Loucy (cell line): Measurements from ENCODE around the gene ZFHX2.
A peak's percentile ranks its signal among the peaks of the same experiment; 100 is the strongest.

Experiments used
- H2AFZ ChIP-seq: fragments of 200-600 bp; sonication (generic); 2 replicates; pipeline ENCODE4 v1.6.0; 2016; ENCODE audit warnings: antibody characterized with exemption, mild to moderate bottlenecking, low read length, moderate library complexity
- H3F3A ChIP-seq: fragments of 200-600 bp; 2 replicates; pipeline ENCODE4 v1.6.0; 2016; ENCODE audit warnings: antibody characterized with exemption, low read depth, mild to moderate bottlenecking
- H3K27me3 ChIP-seq: fragments of 200-600 bp; sonication (generic); 2 replicates; pipeline ENCODE4 v1.6.1; 2014; ENCODE audit warnings: low read length, mild to moderate bottlenecking; ENCODE audit not compliant: insufficient read depth, poor library complexity, severe bottlenecking
- H3K36me3 ChIP-seq: fragments of 200-600 bp; sonication (generic); 2 replicates; pipeline ENCODE4 v1.6.1; 2016; ENCODE audit warnings: low read length; ENCODE audit not compliant: insufficient read depth
- H3K4me1 ChIP-seq: fragments of 200-600 bp; sonication (generic); 2 replicates; pipeline ENCODE4 v1.5.1; 2014; ENCODE audit warnings: low read length, mild to moderate bottlenecking; ENCODE audit not compliant: insufficient read depth, poor library complexity, severe bottlenecking
- H3K4me2 ChIP-seq: fragments of 200-600 bp; sonication (generic); 2 replicates; pipeline ENCODE4 v1.6.0; 2014; ENCODE audit warnings: antibody characterized with exemption, low read length, low read depth, mild to moderate bottlenecking; ENCODE audit not compliant: poor library complexity, severe bottlenecking
- H3K4me3 ChIP-seq: fragments of 200-600 bp; sonication (generic); 2 replicates; pipeline ENCODE4 v1.5.1; 2014; ENCODE audit warnings: low read length, mild to moderate bottlenecking, mixed read lengths; ENCODE audit not compliant: poor library complexity, severe bottlenecking
- H3K79me2 ChIP-seq: fragments of 200-600 bp; sonication (generic); 2 replicates; pipeline ENCODE4 v1.6.1; 2014; ENCODE audit warnings: low read length; ENCODE audit not compliant: insufficient read depth
- H3K9ac ChIP-seq: fragments of 200-600 bp; sonication (generic); 2 replicates; pipeline ENCODE4 v1.6.0; 2014; ENCODE audit warnings: mild to moderate bottlenecking, low read depth, low read length, moderate library complexity; ENCODE audit not compliant: poor library complexity, severe bottlenecking
- H3K9me2 ChIP-seq: fragments of 200-600 bp; sonication (generic); replicated peaks from 2 replicates; pipeline ENCODE4 v1.6.1; 2016; ENCODE audit warnings: low read depth, low read length, mixed read lengths
- H3K9me3 ChIP-seq: fragments of 200-600 bp; sonication (generic); 2 replicates; pipeline ENCODE4 v1.6.1; 2014; ENCODE audit warnings: mild to moderate bottlenecking, antibody characterized with exemption, low read length, low read depth; ENCODE audit not compliant: insufficient read depth
- H4K20me1 ChIP-seq: fragments of 200-600 bp; sonication (generic); 2 replicates; pipeline ENCODE4 v1.6.0; 2014; ENCODE audit warnings: antibody characterized with exemption, low read length, mild to moderate bottlenecking; ENCODE audit not compliant: insufficient read depth, poor library complexity, severe bottlenecking
- CTCF ChIP-seq: fragments of 200-600 bp; sonication (generic); conservative IDR thresholded peaks from 2 replicates; pipeline ENCODE4 v1.5.1; 2014; ENCODE audit warnings: mild to moderate bottlenecking, antibody characterized with exemption, low read length
- EZH2phosphoT487 ChIP-seq: fragments of 200-600 bp; IDR thresholded peaks from 2 replicates; pipeline ENCODE4 v1.6.1; 2018; ENCODE audit warnings: antibody characterized with exemption, mild to moderate bottlenecking, moderate library complexity, borderline replicate concordance

Gene ZFHX2

GRCh38 chr14:23557521-23557920, 6.0 kb upstream of the ZFHX2 start:
- Histone ChIP-seq H3K27me3 (no peaks in the 10 kb centered on the region), H3K9ac (peak overlapping the region; percentile 90)

GRCh38 chr14:23556700-23557440, 5.3 kb upstream of the ZFHX2 start:
- Histone ChIP-seq H3K4me2 (peak overlapping the region; percentile 98), H3F3A (no peaks in the 10 kb centered on the region), H3K27me3 (no peaks in the 10 kb centered on the region), H3K36me3 (peaks cover 18% of the 10 kb centered on the region; the same call in 1 of the 2 replicates), H3K9me3 (no peaks in the 10 kb centered on the region), H4K20me1 (peaks cover 3% of the 10 kb centered on the region), H3K9ac (peak overlapping the region; percentile 90), H3K4me1 (peaks cover 10% of the 10 kb centered on the region), H3K4me3 (peak overlapping the region; percentile 97), H3K79me2 (peaks cover 16% of the 10 kb centered on the region; the same call in 1 of the 2 replicates), H2AFZ (peak overlapping the region; percentile 98), H3K9me2 (no peaks in the 10 kb centered on the region)
- no peak for TF ChIP-seq EZH2phosphoT487
- TF ChIP-seq CTCF = no peak

More at GRCh38 chr14:23557521-23557920, 6.0 kb upstream of the ZFHX2 start:
- H3K9me3 ChIP-seq = no peaks in the 10 kb centered on the region
- H3K4me2 ChIP-seq = peak overlapping the region; percentile 98
- no peaks in the 10 kb centered on the region for H3F3A ChIP-seq
- H3K4me1 ChIP-seq = peaks cover 8% of the 10 kb centered on the region
- TF ChIP-seq EZH2phosphoT487 (no peak), CTCF (no peak)
- H2AFZ ChIP-seq = no peak overlapping the region
- H3K79me2 ChIP-seq = peaks cover 16% of the 10 kb centered on the region; the same call in 1 of the 2 replicates
- peak overlapping the region; percentile 97 for H3K4me3 ChIP-seq
- peaks cover 5% of the 10 kb centered on the region for H4K20me1 ChIP-seq
- H3K36me3 ChIP-seq = peaks cover 24% of the 10 kb centered on the region; the same call in 1 of the 2 replicates
- no peaks in the 10 kb centered on the region for H3K9me2 ChIP-seq

- TF ChIP-seq EZH2phosphoT487 (no peak), CTCF (no peak)
These were observed 4.5 kb upstream of the ZFHX2 start, which contains the start of gene THTPA for GRCh38 chr14:23555882-23556699. Gene THTPA (plus strand): TSS chr14:23556271. CDS start chr14:23556758, 487 bp downstream.

More at GRCh38 chr14:23555882-23556699, 4.5 kb upstream of the ZFHX2 start, which contains the start of gene THTPA:
- Histone ChIP-seq H3K27me3 (no peaks in the 10 kb centered on the region), H3K36me3 (peaks cover 12% of the 10 kb centered on the region; the same call in 1 of the 2 replicates), H3F3A (no peaks in the 10 kb centered on the region), H3K4me1 (peaks cover 14% of the 10 kb centered on the region), H3K9me2 (no peaks in the 10 kb centered on the region), H3K79me2 (peaks cover 18% of the 10 kb centered on the region), H3K4me3 (peak within 1 kb of the TSS; percentile 97), H3K4me2 (peak within 1 kb of the TSS; percentile 98), H4K20me1 (peaks cover 3% of the 10 kb centered on the region), H3K9ac (peak within 1 kb of the TSS; percentile 90), H2AFZ (peak within 1 kb of the TSS; percentile 98), H3K9me3 (no peaks in the 10 kb centered on the region)
